HEK293 (cell line): ENCODE data around the gene NDRG3.

Experiments used
- CTCF ChIA-PET: fragments of 350-600 bp; formaldehyde crosslinking; extraction: SDS; loops from one replicate; lab custom pipeline; 2021; ENCODE audit warnings: antibody characterized with exemption; lab: Yijun Ruan, JAX
- POLR2A ChIA-PET: fragments of 300-600 bp; formaldehyde crosslinking; extraction: SDS; loops from one replicate; lab custom pipeline; 2020; ENCODE audit warnings: antibody characterized with exemption, inconsistent platforms; lab: Yijun Ruan, JAX
- H3K27ac ChIP-seq: fragments of 200-500 bp; sonication (Bioruptor generic); 2 replicates; pipeline ENCODE4 v1.5.1; 2014; ENCODE audit warnings: low read depth, low read length, control low read depth, inconsistent platforms; ENCODE audit errors: extremely low read depth
- H3K36me3 ChIP-seq, 2 experiments: fragments of 200-500 bp in 1 of 2; sonication (Bioruptor generic) in 1 of 2; 1 replicate in 1 of 2; 2 replicates in 1 of 2; pipeline ENCODE4 v1.5.1; 2014 to 2017; ENCODE audit warnings: inconsistent platforms in 2 of 2, low read length in 2 of 2; ENCODE audit not compliant: control insufficient read depth in 2 of 2, insufficient read depth in 1 of 2
- H3K4me1 ChIP-seq: fragments of 200-500 bp; sonication (Bioruptor generic); 2 replicates; pipeline ENCODE4 v1.5.1; 2014; ENCODE audit warnings: mild to moderate bottlenecking, low read length, inconsistent platforms; ENCODE audit not compliant: control insufficient read depth, insufficient read depth
- H3K4me3 ChIP-seq: 2 replicates; pipeline ENCODE4 v1.5.1; 2011; ENCODE audit warnings: low read depth, mild to moderate bottlenecking, control low read depth, low read length, moderate library complexity
- H3K9me3 ChIP-seq: fragments of 200-500 bp; sonication (Bioruptor generic); 2 replicates; pipeline ENCODE4 v1.5.1; 2014; ENCODE audit warnings: low read depth, low read length, inconsistent platforms; ENCODE audit not compliant: control insufficient read depth, insufficient read depth
- GLI4 ChIP-seq: fragments of 450-650 bp; formaldehyde crosslinking; IDR thresholded peaks from 2 replicates; pipeline ENCODE4 v1.5.1; 2016; ENCODE audit warnings: missing biosample characterization, missing genetic modification characterization
- MZF1 ChIP-seq: fragments of 450-650 bp; formaldehyde crosslinking; IDR thresholded peaks from 2 replicates; pipeline ENCODE4 v1.5.1; 2017; ENCODE audit warnings: missing biosample characterization, missing genetic modification characterization, borderline replicate concordance
- SCRT2 ChIP-seq: fragments of 450-650 bp; formaldehyde crosslinking; IDR thresholded peaks from 2 replicates; pipeline ENCODE4 v1.5.1; 2016; ENCODE audit warnings: missing biosample characterization, missing genetic modification characterization
- ZFP37 ChIP-seq: fragments of 450-650 bp; formaldehyde crosslinking; IDR thresholded peaks from 2 replicates; pipeline ENCODE4 v1.5.1; 2016; ENCODE audit warnings: missing biosample characterization, missing genetic modification characterization
- ZNF146 ChIP-seq: fragments of 450-650 bp; formaldehyde crosslinking; IDR thresholded peaks from 2 replicates; pipeline ENCODE4 v1.5.1; 2016; ENCODE audit warnings: missing biosample characterization, missing genetic modification characterization
- ZNF24 ChIP-seq: fragments of 450-650 bp; formaldehyde crosslinking; IDR thresholded peaks from 2 replicates; pipeline ENCODE4 v1.5.1; 2016; ENCODE audit warnings: missing biosample characterization, missing genetic modification characterization
- ZNF311 ChIP-seq: fragments of 450-650 bp; formaldehyde crosslinking; IDR thresholded peaks from 2 replicates; pipeline ENCODE4 v1.5.1; 2017; ENCODE audit warnings: missing biosample characterization, missing genetic modification characterization, borderline replicate concordance
- ZNF324 ChIP-seq: fragments of 450-650 bp; formaldehyde crosslinking; IDR thresholded peaks from 2 replicates; pipeline ENCODE4 v1.5.1; 2016; ENCODE audit warnings: missing biosample characterization, missing genetic modification characterization
- ZNF404 ChIP-seq: fragments of 450-650 bp; formaldehyde crosslinking; IDR thresholded peaks from 2 replicates; pipeline ENCODE4 v1.5.1; 2017; ENCODE audit warnings: missing biosample characterization, missing genetic modification characterization
- ZNF544 ChIP-seq: fragments of 450-650 bp; formaldehyde crosslinking; IDR thresholded peaks from 2 replicates; pipeline ENCODE4 v1.5.0; 2017; ENCODE audit warnings: missing biosample characterization, missing genetic modification characterization
- ZNF621 ChIP-seq: fragments of 450-650 bp; formaldehyde crosslinking; IDR thresholded peaks from 2 replicates; pipeline ENCODE4 v1.5.1; 2017; ENCODE audit warnings: missing biosample characterization, missing genetic modification characterization
- ZNF623 ChIP-seq: fragments of 450-650 bp; formaldehyde crosslinking; IDR thresholded peaks from 2 replicates; pipeline ENCODE4 v1.5.1; 2016; ENCODE audit warnings: missing biosample characterization, missing genetic modification characterization
- ZNF658 ChIP-seq: fragments of 450-650 bp; formaldehyde crosslinking; IDR thresholded peaks from 2 replicates; pipeline ENCODE4; 2016; ENCODE audit warnings: missing biosample characterization, missing genetic modification characterization
- ZNF707 ChIP-seq: fragments of 450-650 bp; formaldehyde crosslinking; IDR thresholded peaks from 2 replicates; pipeline ENCODE4 v1.5.1; 2016; ENCODE audit warnings: missing biosample characterization, missing genetic modification characterization
- ZNF837 ChIP-seq: fragments of 450-650 bp; formaldehyde crosslinking; IDR thresholded peaks from 2 replicates; pipeline ENCODE4 v1.5.1; 2016; ENCODE audit warnings: missing biosample characterization, missing genetic modification characterization
- TF ChIP-seq, protein P1 (sequence below): IDR thresholded peaks from 2 replicates; pipeline ENCODE4 v1.6.1; 2011; ENCODE audit warnings: mild to moderate bottlenecking, low read depth, low read length, borderline replicate concordance
- TF ChIP-seq, protein P2 (sequence below): fragments of 450-650 bp; formaldehyde crosslinking; IDR thresholded peaks from 2 replicates; pipeline ENCODE4 v1.5.1; 2016; ENCODE audit warnings: missing biosample characterization, missing genetic modification characterization, low read depth
- TF ChIP-seq, protein P3 (sequence below): fragments of 450-650 bp; formaldehyde crosslinking; IDR thresholded peaks from 2 replicates; pipeline ENCODE4 v1.5.1; 2016; ENCODE audit warnings: missing biosample characterization, missing genetic modification characterization, low read depth

NDRG3 gene

DNA sequence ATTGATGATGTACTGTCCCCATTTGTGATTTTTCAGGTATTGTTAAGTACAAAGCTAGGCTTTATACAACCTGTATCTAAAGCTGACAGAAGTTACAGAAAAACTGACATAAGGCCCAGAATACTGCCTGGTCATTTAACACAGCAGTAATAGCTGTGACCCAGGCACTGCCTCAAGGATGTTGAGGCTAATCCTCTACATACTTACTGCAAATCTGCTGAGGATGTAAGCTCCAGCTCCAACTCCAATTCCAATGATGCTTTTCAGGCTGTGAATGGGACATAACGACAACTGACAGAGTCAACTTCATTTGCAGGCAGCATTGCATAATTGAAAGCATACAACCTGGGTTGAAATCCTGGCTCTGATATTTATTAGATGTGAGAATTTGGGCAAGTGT, 63.6 kb downstream of the NDRG3 start:
- Histone ChIP-seq H3K27ac (no peak overlapping the region), H3K4me3 (no peak overlapping the region), H3K9me3 (no peaks in the 10 kb centered on the region)
- ChIA-PET POLR2A (interaction anchor here (0.5 kb wide), 1 partner anchor 331 kb away, joined by 5 read pairs; no protein-coding TSS in a partner anchor), CTCF (interaction anchor here (0.6 to 1.0 kb wide), 5 partner anchors 11 to 243 kb away, joined by 3 to 4 read pairs (median 3); no protein-coding TSS in a partner anchor)
- TF ChIP-seq, protein P1, sequence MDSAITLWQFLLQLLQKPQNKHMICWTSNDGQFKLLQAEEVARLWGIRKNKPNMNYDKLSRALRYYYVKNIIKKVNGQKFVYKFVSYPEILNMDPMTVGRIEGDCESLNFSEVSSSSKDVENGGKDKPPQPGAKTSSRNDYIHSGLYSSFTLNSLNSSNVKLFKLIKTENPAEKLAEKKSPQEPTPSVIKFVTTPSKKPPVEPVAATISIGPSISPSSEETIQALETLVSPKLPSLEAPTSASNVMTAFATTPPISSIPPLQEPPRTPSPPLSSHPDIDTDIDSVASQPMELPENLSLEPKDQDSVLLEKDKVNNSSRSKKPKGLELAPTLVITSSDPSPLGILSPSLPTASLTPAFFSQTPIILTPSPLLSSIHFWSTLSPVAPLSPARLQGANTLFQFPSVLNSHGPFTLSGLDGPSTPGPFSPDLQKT, result no peak
- no peak for TF ChIP-seq ZNF404
- no peak for TF ChIP-seq ZNF623 (tag by site-specific recombination)
- TF ChIP-seq ZNF544, result no peak
- TF ChIP-seq SCRT2 (tag by site-specific recombination), result no peak
- no peak for TF ChIP-seq MZF1 (tag by site-specific recombination)
- TF ChIP-seq ZNF837 (tag by site-specific recombination), result no peak
- TF ChIP-seq, protein P2, sequence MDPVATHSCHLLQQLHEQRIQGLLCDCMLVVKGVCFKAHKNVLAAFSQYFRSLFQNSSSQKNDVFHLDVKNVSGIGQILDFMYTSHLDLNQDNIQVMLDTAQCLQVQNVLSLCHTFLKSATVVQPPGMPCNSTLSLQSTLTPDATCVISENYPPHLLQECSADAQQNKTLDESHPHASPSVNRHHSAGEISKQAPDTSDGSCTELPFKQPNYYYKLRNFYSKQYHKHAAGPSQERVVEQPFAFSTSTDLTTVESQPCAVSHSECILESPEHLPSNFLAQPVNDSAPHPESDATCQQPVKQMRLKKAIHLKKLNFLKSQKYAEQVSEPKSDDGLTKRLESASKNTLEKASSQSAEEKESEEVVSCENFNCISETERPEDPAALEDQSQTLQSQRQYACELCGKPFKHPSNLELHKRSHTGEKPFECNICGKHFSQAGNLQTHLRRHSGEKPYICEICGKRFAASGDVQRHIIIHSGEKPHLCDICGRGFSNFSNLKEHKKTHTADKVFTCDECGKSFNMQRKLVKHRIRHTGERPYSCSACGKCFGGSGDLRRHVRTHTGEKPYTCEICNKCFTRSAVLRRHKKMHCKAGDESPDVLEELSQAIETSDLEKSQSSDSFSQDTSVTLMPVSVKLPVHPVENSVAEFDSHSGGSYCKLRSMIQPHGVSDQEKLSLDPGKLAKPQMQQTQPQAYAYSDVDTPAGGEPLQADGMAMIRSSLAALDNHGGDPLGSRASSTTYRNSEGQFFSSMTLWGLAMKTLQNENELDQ (tag by site-specific recombination), result no peak
- TF ChIP-seq, all 188 proteins: peak for 0
- Histone ChIP-seq H3K4me1 (no peaks in the 10 kb centered on the region), H3K36me3 (peaks cover 7 to 51% of the 10 kb centered on the region in 2 experiments; a peak in 2 of 3 replicates)

DNA sequence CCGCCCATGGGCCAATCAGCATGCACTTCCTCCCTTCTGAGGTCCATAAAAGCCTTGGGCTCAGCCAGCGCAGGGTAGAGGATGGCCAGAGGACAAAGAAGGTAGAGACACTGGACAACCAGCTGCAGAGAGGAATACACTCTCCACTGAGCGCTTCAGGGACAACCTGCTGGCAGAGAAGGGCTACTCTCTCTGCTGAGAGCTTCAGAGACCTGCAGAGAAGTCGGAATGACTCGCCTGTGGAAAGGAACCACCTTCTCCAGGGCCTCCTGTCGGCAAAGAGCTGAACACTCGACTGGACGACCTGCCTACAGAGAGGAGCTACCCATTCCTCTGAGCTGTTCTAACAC, 68.5 kb downstream of the NDRG3 start:
- no peaks in the 10 kb centered on the region for H3K9me3 ChIP-seq
- TF ChIP-seq, protein P3, sequence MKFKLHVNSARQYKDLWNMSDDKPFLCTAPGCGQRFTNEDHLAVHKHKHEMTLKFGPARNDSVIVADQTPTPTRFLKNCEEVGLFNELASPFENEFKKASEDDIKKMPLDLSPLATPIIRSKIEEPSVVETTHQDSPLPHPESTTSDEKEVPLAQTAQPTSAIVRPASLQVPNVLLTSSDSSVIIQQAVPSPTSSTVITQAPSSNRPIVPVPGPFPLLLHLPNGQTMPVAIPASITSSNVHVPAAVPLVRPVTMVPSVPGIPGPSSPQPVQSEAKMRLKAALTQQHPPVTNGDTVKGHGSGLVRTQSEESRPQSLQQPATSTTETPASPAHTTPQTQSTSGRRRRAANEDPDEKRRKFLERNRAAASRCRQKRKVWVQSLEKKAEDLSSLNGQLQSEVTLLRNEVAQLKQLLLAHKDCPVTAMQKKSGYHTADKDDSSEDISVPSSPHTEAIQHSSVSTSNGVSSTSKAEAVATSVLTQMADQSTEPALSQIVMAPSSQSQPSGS (tag by site-specific recombination), result no peak
- TF ChIP-seq GLI4 (tag by site-specific recombination) (no peak), ZNF621 (tag by site-specific recombination) (no peak), ZNF146 (tag by site-specific recombination) (no peak), ZNF311 (tag by site-specific recombination) (no peak), ZNF658 (no peak), ZFP37 (tag by site-specific recombination) (no peak), ZNF707 (tag by site-specific recombination) (no peak), ZNF24 (no peak), ZNF324 (tag by site-specific recombination) (no peak)
- TF ChIP-seq, all 188 proteins: peak for 0
- ChIA-PET CTCF (interaction anchor here (0.6 kb wide), 1 partner anchor 113 kb away, joined by 3 read pairs; no protein-coding TSS in a partner anchor), POLR2A (no interaction called here)
- Histone ChIP-seq H3K4me3 (no peak overlapping the region), H3K36me3 (peaks cover 7 to 35% of the 10 kb centered on the region in 2 experiments; a peak in 2 of 3 replicates), H3K27ac (no peak overlapping the region), H3K4me1 (no peaks in the 10 kb centered on the region)
